ENCODE measurements around the gene GPR160.

Gene GPR160

GRCh38 chr3:170037463-170038433 is at the start of gene GPR160:
Gene GPR160 (plus strand): TSS chr3:170037995. CDS start chr3:170083973, 45,978 bp downstream.
- Histone ChIP-seq H3K4me1 (ENCODE audit: insufficient read depth, low read length) (peaks cover 4% of the 10 kb centered on the region), H3K27me3 (ENCODE audit: insufficient read depth, low read length) (peaks cover 46% of the 10 kb centered on the region), H3K9me3 (ENCODE audit: low read length) (peaks cover 2% of the 10 kb centered on the region), H3K4me3 (ENCODE audit: low read length) (peak within 1 kb of the TSS; percentile 43), H2AFZ (ENCODE audit: low read depth, low read length) (peak within 1 kb of the TSS; percentile 90), H3K36me3 (ENCODE audit: insufficient read depth, low read length) (no peaks in the 10 kb centered on the region)

GRCh38 chr3:169990431-169990830 is 47.4 kb upstream of the GPR160 start:
- no peak overlapping the region for H3K4me3 ChIP-seq (ENCODE audit: low read length)
- H3K36me3 ChIP-seq (ENCODE audit: insufficient read depth, low read length) = peaks cover 80% of the 10 kb centered on the region
- no peaks in the 10 kb centered on the region for H3K9me3 ChIP-seq (ENCODE audit: low read length)
- no peaks in the 10 kb centered on the region for H3K27me3 ChIP-seq (ENCODE audit: insufficient read depth, low read length)
- no peak overlapping the region for H2AFZ ChIP-seq (ENCODE audit: low read depth, low read length)
- no peaks in the 10 kb centered on the region for H3K4me1 ChIP-seq (ENCODE audit: insufficient read depth, low read length)

- H3K36me3 ChIP-seq (ENCODE audit: insufficient read depth, low read length) = peaks cover 80% of the 10 kb centered on the region
Measured at GRCh38 chr3:169992156-169992555, 45.6 kb upstream of the GPR160 start.

GRCh38 chr3:169992781-169993180 is 45.0 kb upstream of the GPR160 start:
- H3K4me1 ChIP-seq (ENCODE audit: insufficient read depth, low read length) = no peaks in the 10 kb centered on the region
- H3K27me3 ChIP-seq (ENCODE audit: insufficient read depth, low read length) = no peaks in the 10 kb centered on the region
- no peak overlapping the region for H2AFZ ChIP-seq (ENCODE audit: low read depth, low read length)
- H3K36me3 ChIP-seq (ENCODE audit: insufficient read depth, low read length) = peaks cover 78% of the 10 kb centered on the region
- no peak overlapping the region for H3K4me3 ChIP-seq (ENCODE audit: low read length)
- H3K9me3 ChIP-seq (ENCODE audit: low read length) = no peaks in the 10 kb centered on the region

More at GRCh38 chr3:169992156-169992555, 45.6 kb upstream of the GPR160 start:
- no peak overlapping the region for H2AFZ ChIP-seq (ENCODE audit: low read depth, low read length)
- H3K4me3 ChIP-seq (ENCODE audit: low read length) = no peak overlapping the region
- H3K9me3 ChIP-seq (ENCODE audit: low read length) = no peaks in the 10 kb centered on the region
- H3K4me1 ChIP-seq (ENCODE audit: insufficient read depth, low read length) = no peaks in the 10 kb centered on the region
- H3K27me3 ChIP-seq (ENCODE audit: insufficient read depth, low read length) = no peaks in the 10 kb centered on the region

GRCh38 chr3:169993761-169994160 is 44.0 kb upstream of the GPR160 start:
- peaks cover 72% of the 10 kb centered on the region for H3K36me3 ChIP-seq (ENCODE audit: insufficient read depth, low read length)

GRCh38 chr3:169996063-169996462 is 41.7 kb upstream of the GPR160 start:
- Histone ChIP-seq H2AFZ (ENCODE audit: low read depth, low read length) (no peak overlapping the region), H3K9me3 (ENCODE audit: low read length) (no peaks in the 10 kb centered on the region), H3K4me1 (ENCODE audit: insufficient read depth, low read length) (no peaks in the 10 kb centered on the region), H3K4me3 (ENCODE audit: low read length) (no peak overlapping the region), H3K36me3 (ENCODE audit: insufficient read depth, low read length) (peaks cover 59% of the 10 kb centered on the region), H3K27me3 (ENCODE audit: insufficient read depth, low read length) (no peaks in the 10 kb centered on the region)

More at GRCh38 chr3:169993761-169994160, 44.0 kb upstream of the GPR160 start:
- Histone ChIP-seq H2AFZ (ENCODE audit: low read depth, low read length) (no peak overlapping the region), H3K4me1 (ENCODE audit: insufficient read depth, low read length) (no peaks in the 10 kb centered on the region), H3K9me3 (ENCODE audit: low read length) (no peaks in the 10 kb centered on the region), H3K27me3 (ENCODE audit: insufficient read depth, low read length) (no peaks in the 10 kb centered on the region), H3K4me3 (ENCODE audit: low read length) (no peak overlapping the region)

GRCh38 chr3:169998668-169999131 is 39.1 kb upstream of the GPR160 start:
- Histone ChIP-seq H3K4me1 (ENCODE audit: insufficient read depth, low read length) (no peaks in the 10 kb centered on the region), H3K36me3 (ENCODE audit: insufficient read depth, low read length) (peaks cover 34% of the 10 kb centered on the region), H3K9me3 (ENCODE audit: low read length) (no peaks in the 10 kb centered on the region), H3K27me3 (ENCODE audit: insufficient read depth, low read length) (no peaks in the 10 kb centered on the region), H2AFZ (ENCODE audit: low read depth, low read length) (no peak overlapping the region), H3K4me3 (ENCODE audit: low read length) (no peak overlapping the region)

- Histone ChIP-seq H3K4me1 (ENCODE audit: insufficient read depth, low read length) (no peaks in the 10 kb centered on the region), H3K27me3 (ENCODE audit: insufficient read depth, low read length) (no peaks in the 10 kb centered on the region), H3K36me3 (ENCODE audit: insufficient read depth, low read length) (peaks cover 26% of the 10 kb centered on the region), H3K4me3 (ENCODE audit: low read length) (no peak overlapping the region), H3K9me3 (ENCODE audit: low read length) (no peaks in the 10 kb centered on the region), H2AFZ (ENCODE audit: low read depth, low read length) (no peak overlapping the region)
Measured at GRCh38 chr3:169999433-169999832, 38.4 kb upstream of the GPR160 start.

GRCh38 chr3:170000051-170000450 is 37.7 kb upstream of the GPR160 start:
- Histone ChIP-seq H3K36me3 (ENCODE audit: insufficient read depth, low read length) (peaks cover 24% of the 10 kb centered on the region), H3K4me1 (ENCODE audit: insufficient read depth, low read length) (no peaks in the 10 kb centered on the region), H3K9me3 (ENCODE audit: low read length) (no peaks in the 10 kb centered on the region), H3K27me3 (ENCODE audit: insufficient read depth, low read length) (no peaks in the 10 kb centered on the region), H3K4me3 (ENCODE audit: low read length) (no peak overlapping the region), H2AFZ (ENCODE audit: low read depth, low read length) (no peak overlapping the region)

- H3K4me3 ChIP-seq (ENCODE audit: low read length) = no peak overlapping the region
- H3K36me3 ChIP-seq (ENCODE audit: insufficient read depth, low read length) = peaks cover 9% of the 10 kb centered on the region
- H3K9me3 ChIP-seq (ENCODE audit: low read length) = no peaks in the 10 kb centered on the region
- no peaks in the 10 kb centered on the region for H3K27me3 ChIP-seq (ENCODE audit: insufficient read depth, low read length)
- no peaks in the 10 kb centered on the region for H3K4me1 ChIP-seq (ENCODE audit: insufficient read depth, low read length)
- no peak overlapping the region for H2AFZ ChIP-seq (ENCODE audit: low read depth, low read length)
Measured at GRCh38 chr3:170002231-170002630, 35.6 kb upstream of the GPR160 start.

- no peaks in the 10 kb centered on the region for H3K9me3 ChIP-seq (ENCODE audit: low read length)
- no peak overlapping the region for H2AFZ ChIP-seq (ENCODE audit: low read depth, low read length)
- H3K4me3 ChIP-seq (ENCODE audit: low read length) = no peak overlapping the region
- no peaks in the 10 kb centered on the region for H3K27me3 ChIP-seq (ENCODE audit: insufficient read depth, low read length)
- H3K36me3 ChIP-seq (ENCODE audit: insufficient read depth, low read length) = peaks cover 6% of the 10 kb centered on the region
- no peaks in the 10 kb centered on the region for H3K4me1 ChIP-seq (ENCODE audit: insufficient read depth, low read length)
Measured at GRCh38 chr3:170002879-170003278, 34.9 kb upstream of the GPR160 start.

- H3K9me3 ChIP-seq (ENCODE audit: low read length) = no peaks in the 10 kb centered on the region
- H3K4me1 ChIP-seq (ENCODE audit: insufficient read depth, low read length) = no peaks in the 10 kb centered on the region
- no peak overlapping the region for H2AFZ ChIP-seq (ENCODE audit: low read depth, low read length)
- no peaks in the 10 kb centered on the region for H3K27me3 ChIP-seq (ENCODE audit: insufficient read depth, low read length)
- H3K36me3 ChIP-seq (ENCODE audit: insufficient read depth, low read length) = peaks cover 4% of the 10 kb centered on the region
- H3K4me3 ChIP-seq (ENCODE audit: low read length) = no peak overlapping the region
Measured at GRCh38 chr3:170003881-170004356, 33.9 kb upstream of the GPR160 start.

- H3K36me3 ChIP-seq (ENCODE audit: insufficient read depth, low read length) = no peaks in the 10 kb centered on the region
- no peak overlapping the region for H3K4me3 ChIP-seq (ENCODE audit: low read length)
- H3K27me3 ChIP-seq (ENCODE audit: insufficient read depth, low read length) = no peaks in the 10 kb centered on the region
- no peaks in the 10 kb centered on the region for H3K9me3 ChIP-seq (ENCODE audit: low read length)
- H3K4me1 ChIP-seq (ENCODE audit: insufficient read depth, low read length) = no peaks in the 10 kb centered on the region
- no peak overlapping the region for H2AFZ ChIP-seq (ENCODE audit: low read depth, low read length)
Measured at GRCh38 chr3:170007031-170007663, 30.6 kb upstream of the GPR160 start.
